Mesodermal cell (in vitro differentiated cells): Measurements from ENCODE around the gene DHX16.

Experiments used
- H3K27ac ChIP-seq: 2 replicates; pipeline ENCODE4 v1.7.0; 2013; ENCODE audit warnings: mild to moderate bottlenecking, low read depth, low read length, moderate library complexity; ENCODE audit not compliant: severe bottlenecking
- H3K36me3 ChIP-seq: 2 replicates; pipeline ENCODE4 v1.7.1; 2013; ENCODE audit warnings: mild to moderate bottlenecking, low read length, moderate library complexity; ENCODE audit not compliant: control insufficient read depth, insufficient read depth
- H3K4me1 ChIP-seq: one replicate; pipeline ENCODE4 v1.7.1; 2013; ENCODE audit warnings: mild to moderate bottlenecking, low read length; ENCODE audit not compliant: insufficient read depth, control insufficient read depth, poor library complexity, severe bottlenecking
- H3K4me3 ChIP-seq: 2 replicates; pipeline ENCODE4 v1.7.0; 2013; ENCODE audit warnings: low read length, control low read depth, mild to moderate bottlenecking; ENCODE audit not compliant: insufficient read depth, poor library complexity, severe bottlenecking; ENCODE audit errors: extremely low read depth
- H3K9me3 ChIP-seq: 2 replicates; pipeline ENCODE4 v1.7.1; 2013; ENCODE audit warnings: mild to moderate bottlenecking, low read length, moderate library complexity; ENCODE audit not compliant: control insufficient read depth
- WGBS, 2 experiments: methylation state at CpG; one replicate each; pipeline ENCODE4 v1.1.5; 2013; ENCODE audit warnings: missing lambda C conversion rate in 2 of 2; ENCODE audit not compliant: insufficient coverage in 2 of 2; 5-methylcytosine and 5-hydroxymethylcytosine counted together

Gene DHX16

GRCh38 chr6:30691208-30691847 lies 18.5 kb upstream of the DHX16 start:
- H3K4me3 ChIP-seq, result peak overlapping the region; percentile 68
- no peaks in the 10 kb centered on the region for H3K9me3 ChIP-seq
- H3K27ac ChIP-seq, result peak overlapping the region; percentile 87
- peaks cover 12% of the 10 kb centered on the region for H3K36me3 ChIP-seq
- 32 to 50% methylated on average over 2 to 3 of the region's 8 CpGs for WGBS, 2 experiments
- peaks cover 27% of the 10 kb centered on the region for H3K4me1 ChIP-seq

GRCh38 chr6:30690403-30691207 lies 17.8 kb upstream of the DHX16 start, which contains the start of gene NRM:
Gene NRM (minus strand): TSS chr6:30690984. CDS start chr6:30690974, 10 bp downstream.
- peaks cover 12% of the 10 kb centered on the region for H3K36me3 ChIP-seq
- peak within 1 kb of the TSS; percentile 87 for H3K27ac ChIP-seq
- H3K4me3 ChIP-seq, result peak within 1 kb of the TSS; percentile 68
- peaks cover 27% of the 10 kb centered on the region for H3K4me1 ChIP-seq
- H3K9me3 ChIP-seq, result no peaks in the 10 kb centered on the region
- WGBS, 2 experiments, result 1 to 3% methylated on average over 26 to 28 of the region's 40 CpGs

- Histone ChIP-seq H3K4me1 (peaks cover 27% of the 10 kb centered on the region), H3K9me3 (no peaks in the 10 kb centered on the region)
- WGBS, 2 experiments, result 38 to 75% methylated on average over 2 of the region's 4 CpGs
Measured at GRCh38 chr6:30689985-30690384, 17.2 kb upstream of the DHX16 start.

GRCh38 chr6:30689022-30689865 lies 16.4 kb upstream of the DHX16 start:
- H3K4me1 ChIP-seq, result peaks cover 27% of the 10 kb centered on the region
- WGBS, 2 experiments, result 95 to 99% methylated on average over 6 to 8 of the region's 11 CpGs
- peak overlapping the region; percentile 68 for H3K4me3 ChIP-seq
- H3K27ac ChIP-seq, result no peak overlapping the region
- H3K36me3 ChIP-seq, result peaks cover 18% of the 10 kb centered on the region
- no peaks in the 10 kb centered on the region for H3K9me3 ChIP-seq

More at GRCh38 chr6:30689985-30690384, 17.2 kb upstream of the DHX16 start:
- H3K36me3 ChIP-seq, result peaks cover 14% of the 10 kb centered on the region
- peak overlapping the region; percentile 68 for H3K4me3 ChIP-seq
- H3K27ac ChIP-seq, result peak overlapping the region; percentile 79

GRCh38 chr6:30688569-30688968 lies 15.8 kb upstream of the DHX16 start:
- no peak overlapping the region for H3K27ac ChIP-seq
- peaks cover 27% of the 10 kb centered on the region for H3K4me1 ChIP-seq
- 87 to 98% methylated on average over 3 to 6 of the region's 9 CpGs for WGBS, 2 experiments
- no peak overlapping the region for H3K4me3 ChIP-seq
- H3K9me3 ChIP-seq, result no peaks in the 10 kb centered on the region
- H3K36me3 ChIP-seq, result peaks cover 24% of the 10 kb centered on the region

- H3K9me3 ChIP-seq, result no peaks in the 10 kb centered on the region
- WGBS, 2 experiments, result 25 to 41% methylated on average over 11 to 15 of the region's 22 CpGs
- H3K27ac ChIP-seq, result peak overlapping the region; percentile 95
- H3K4me1 ChIP-seq, result peaks cover 27% of the 10 kb centered on the region
- peaks cover 32% of the 10 kb centered on the region for H3K36me3 ChIP-seq
- H3K4me3 ChIP-seq, result peak overlapping the region; percentile 68
Measured at GRCh38 chr6:30687659-30688431, 15.0 kb upstream of the DHX16 start.

- Histone ChIP-seq H3K4me1 (peaks cover 27% of the 10 kb centered on the region), H3K4me3 (peak overlapping the region; percentile 68), H3K27ac (peak overlapping the region; percentile 95), H3K9me3 (no peaks in the 10 kb centered on the region), H3K36me3 (peaks cover 36% of the 10 kb centered on the region)
- WGBS, 2 experiments, result 0 to 2% methylated on average over 21 to 33 of the region's 52 CpGs
Measured at GRCh38 chr6:30686908-30687658, 14.3 kb upstream of the DHX16 start.

GRCh38 chr6:30686009-30686907 lies 13.5 kb upstream of the DHX16 start, which contains the start of gene PPP1R18:
Gene PPP1R18 (minus strand): TSS chr6:30686645. CDS start chr6:30686018, 627 bp downstream.
- Histone ChIP-seq H3K4me3 (peak within 1 kb of the TSS; percentile 68), H3K9me3 (no peaks in the 10 kb centered on the region), H3K36me3 (peaks cover 44% of the 10 kb centered on the region), H3K4me1 (peaks cover 22% of the 10 kb centered on the region), H3K27ac (peak within 1 kb of the TSS; percentile 95)
- WGBS, 2 experiments, result 1 to 3% methylated on average over 15 to 19 of the region's 41 CpGs
